Prostate gland (tissue), 2 donors: ENCODE data around the gene TSC22D2.

Experiments used
- CTCF ChIP-seq, 4 experiments: fragments of 200-600 bp in 2 of 4; fragments of 450-650 bp in 2 of 4; sonication (generic) in 2 of 4; IDR thresholded peaks; 1 replicate in 3 of 4; 2 replicates in 1 of 4; pipeline ENCODE4 v1.5.1; 2016 to 2019; ENCODE audit warnings: antibody characterized with exemption in 4 of 4, mild to moderate bottlenecking in 2 of 4, moderate library complexity in 2 of 4
- POLR2A ChIP-seq: fragments of 450-650 bp; IDR thresholded peaks from one replicate; pipeline ENCODE4 v1.6.1; 2016; ENCODE audit warnings: antibody characterized with exemption, mild to moderate bottlenecking

- TF ChIP-seq CTCF (IDR thresholded peaks at IDR 0.05), result no peak
- no peak for TF ChIP-seq POLR2A
These were observed 284 bp upstream of the TSC22D2 start for GRCh38 chr3:150407808-150408220.
